Measurements from ENCODE around the gene APBA2.

- no peak for TF ChIP-seq CTCF (IDR thresholded peaks at IDR 0.05)
- no peak for TF ChIP-seq POLR2AphosphoS5 (IDR thresholded peaks at IDR 0.05)
Measured at GRCh38 chr15:28876845-28877185, 9.0 kb upstream of the APBA2 start.

Measured in stomach (tissue), 4 donors.